ENCODE data around the gene TOP2A. TPM values are rescaled to one million over a fixed set of nuclear protein-coding genes. Genes with fewer than 3 reads are reported as not detected.

The TOP2A gene
- polyA plus RNA-seq, 1 of the 3 experiments (the other 2 are of a cell fraction): 20.6 TPM

DNA sequence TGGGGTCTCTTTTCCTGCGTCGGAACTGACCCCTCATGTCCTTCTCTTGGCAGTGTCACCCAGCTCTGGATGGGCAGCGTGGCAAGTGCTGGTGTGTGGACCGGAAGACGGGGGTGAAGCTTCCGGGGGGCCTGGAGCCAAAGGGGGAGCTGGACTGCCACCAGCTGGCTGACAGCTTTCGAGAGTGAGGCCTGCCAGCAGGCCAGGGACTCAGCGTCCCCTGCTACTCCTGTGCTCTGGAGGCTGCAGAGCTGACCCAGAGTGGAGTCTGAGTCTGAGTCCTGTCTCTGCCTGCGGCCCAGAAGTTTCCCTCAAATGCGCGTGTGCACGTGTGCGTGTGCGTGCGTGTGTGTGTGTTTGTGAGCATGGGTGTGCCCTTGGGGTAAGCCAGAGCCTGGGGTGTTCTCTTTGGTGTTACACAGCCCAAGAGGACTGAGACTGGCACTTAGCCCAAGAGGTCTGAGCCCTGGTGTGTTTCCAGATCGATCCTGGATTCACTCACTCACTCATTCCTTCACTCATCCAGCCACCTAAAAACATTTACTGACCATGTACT lies 38.8 kb upstream of the TOP2A start:
- no peak for TF ChIP-seq SMC3 (IDR thresholded peaks at IDR 0.05; ENCODE audit: low read depth, low read length)
- TF ChIP-seq, protein P1, sequence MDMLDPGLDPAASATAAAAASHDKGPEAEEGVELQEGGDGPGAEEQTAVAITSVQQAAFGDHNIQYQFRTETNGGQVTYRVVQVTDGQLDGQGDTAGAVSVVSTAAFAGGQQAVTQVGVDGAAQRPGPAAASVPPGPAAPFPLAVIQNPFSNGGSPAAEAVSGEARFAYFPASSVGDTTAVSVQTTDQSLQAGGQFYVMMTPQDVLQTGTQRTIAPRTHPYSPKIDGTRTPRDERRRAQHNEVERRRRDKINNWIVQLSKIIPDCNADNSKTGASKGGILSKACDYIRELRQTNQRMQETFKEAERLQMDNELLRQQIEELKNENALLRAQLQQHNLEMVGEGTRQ (IDR thresholded peaks at IDR 0.05; ENCODE audit: borderline replicate concordance, low read depth, low read length): no peak
- no peak for TF ChIP-seq FOXJ3 (CRISPR knock-in tag; IDR thresholded peaks at IDR 0.05)
- TF ChIP-seq MXI1 (IDR thresholded peaks at IDR 0.05; ENCODE audit: low read depth, low read length): no peak
- TF ChIP-seq, protein P2, sequence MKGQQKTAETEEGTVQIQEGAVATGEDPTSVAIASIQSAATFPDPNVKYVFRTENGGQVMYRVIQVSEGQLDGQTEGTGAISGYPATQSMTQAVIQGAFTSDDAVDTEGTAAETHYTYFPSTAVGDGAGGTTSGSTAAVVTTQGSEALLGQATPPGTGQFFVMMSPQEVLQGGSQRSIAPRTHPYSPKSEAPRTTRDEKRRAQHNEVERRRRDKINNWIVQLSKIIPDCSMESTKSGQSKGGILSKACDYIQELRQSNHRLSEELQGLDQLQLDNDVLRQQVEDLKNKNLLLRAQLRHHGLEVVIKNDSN (IDR thresholded peaks at IDR 0.05; ENCODE audit: borderline replicate concordance, low read depth): no peak
- TF ChIP-seq, protein P3, sequence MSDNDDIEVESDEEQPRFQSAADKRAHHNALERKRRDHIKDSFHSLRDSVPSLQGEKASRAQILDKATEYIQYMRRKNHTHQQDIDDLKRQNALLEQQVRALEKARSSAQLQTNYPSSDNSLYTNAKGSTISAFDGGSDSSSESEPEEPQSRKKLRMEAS (IDR thresholded peaks at IDR 0.05; ENCODE audit: low read depth): no peak
- no peak for TF ChIP-seq FOXM1 (IDR thresholded peaks at IDR 0.05; ENCODE audit: low read depth)
- no peak for TF ChIP-seq SIN3A (IDR thresholded peaks at IDR 0.05; ENCODE audit: borderline replicate concordance, low read depth, low read length)
- TF ChIP-seq EP300 (IDR thresholded peaks at IDR 0.05; ENCODE audit: borderline replicate concordance in 1 of 2, low read depth in 1 of 2, low read length in 1 of 2): no peak
- TF ChIP-seq ELF1 (IDR thresholded peaks at IDR 0.05): no peak
- no peak for TF ChIP-seq TEAD4 (IDR thresholded peaks at IDR 0.05; ENCODE audit: borderline replicate concordance, insufficient read depth)
- no peak for TF ChIP-seq RXRA (IDR thresholded peaks at IDR 0.05; ENCODE audit: borderline replicate concordance, low read depth)
- no peak for TF ChIP-seq GATA2 (CRISPR knock-in tag; IDR thresholded peaks at IDR 0.05)
- no peak for TF ChIP-seq CHD2 (IDR thresholded peaks at IDR 0.05; ENCODE audit: low read length, partially characterized antibody)
- TF ChIP-seq, protein P4, sequence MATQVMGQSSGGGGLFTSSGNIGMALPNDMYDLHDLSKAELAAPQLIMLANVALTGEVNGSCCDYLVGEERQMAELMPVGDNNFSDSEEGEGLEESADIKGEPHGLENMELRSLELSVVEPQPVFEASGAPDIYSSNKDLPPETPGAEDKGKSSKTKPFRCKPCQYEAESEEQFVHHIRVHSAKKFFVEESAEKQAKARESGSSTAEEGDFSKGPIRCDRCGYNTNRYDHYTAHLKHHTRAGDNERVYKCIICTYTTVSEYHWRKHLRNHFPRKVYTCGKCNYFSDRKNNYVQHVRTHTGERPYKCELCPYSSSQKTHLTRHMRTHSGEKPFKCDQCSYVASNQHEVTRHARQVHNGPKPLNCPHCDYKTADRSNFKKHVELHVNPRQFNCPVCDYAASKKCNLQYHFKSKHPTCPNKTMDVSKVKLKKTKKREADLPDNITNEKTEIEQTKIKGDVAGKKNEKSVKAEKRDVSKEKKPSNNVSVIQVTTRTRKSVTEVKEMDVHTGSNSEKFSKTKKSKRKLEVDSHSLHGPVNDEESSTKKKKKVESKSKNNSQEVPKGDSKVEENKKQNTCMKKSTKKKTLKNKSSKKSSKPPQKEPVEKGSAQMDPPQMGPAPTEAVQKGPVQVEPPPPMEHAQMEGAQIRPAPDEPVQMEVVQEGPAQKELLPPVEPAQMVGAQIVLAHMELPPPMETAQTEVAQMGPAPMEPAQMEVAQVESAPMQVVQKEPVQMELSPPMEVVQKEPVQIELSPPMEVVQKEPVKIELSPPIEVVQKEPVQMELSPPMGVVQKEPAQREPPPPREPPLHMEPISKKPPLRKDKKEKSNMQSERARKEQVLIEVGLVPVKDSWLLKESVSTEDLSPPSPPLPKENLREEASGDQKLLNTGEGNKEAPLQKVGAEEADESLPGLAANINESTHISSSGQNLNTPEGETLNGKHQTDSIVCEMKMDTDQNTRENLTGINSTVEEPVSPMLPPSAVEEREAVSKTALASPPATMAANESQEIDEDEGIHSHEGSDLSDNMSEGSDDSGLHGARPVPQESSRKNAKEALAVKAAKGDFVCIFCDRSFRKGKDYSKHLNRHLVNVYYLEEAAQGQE (IDR thresholded peaks at IDR 0.05; ENCODE audit: low read depth, low read length): no peak
- Histone ChIP-seq H3K36me3 (replicated peaks in 1 of 2; ENCODE audit: control insufficient read depth in 1 of 2, insufficient read depth in 2 of 2, low read length in 1 of 2) (peaks cover 11 to 30% of the 10 kb centered on the region in 2 experiments), H3K27ac (ENCODE audit: low read depth in 2 of 2, low read length in 1 of 2) (0 out of 4 replicates have a peak overlapping the region, but pooled peaks of 1 of the 2 experiments have one; percentile 92), H3K4me2 (no peak overlapping the region), H3K79me2 (ENCODE audit: insufficient read depth) (no peaks in the 10 kb centered on the region), H3F3A (replicated peaks; ENCODE audit: insufficient read depth) (peaks cover 17% of the 10 kb centered on the region), H4K20me1 (ENCODE audit: insufficient read depth) (no peaks in the 10 kb centered on the region), H2AFZ (ENCODE audit: low read depth) (no peak overlapping the region), H3K9me3 (no peaks in the 10 kb centered on the region), H3K9me2 (no peaks in the 10 kb centered on the region), H3K4me1 (ENCODE audit: control insufficient read depth in 1 of 2, insufficient read depth in 2 of 2, low read depth in 1 of 2, low read length in 1 of 2) (peaks cover 43 to 84% of the 10 kb centered on the region in 2 experiments), H3K9ac (no peak overlapping the region), H3K27me3 (ENCODE audit: insufficient read depth) (no peaks in the 10 kb centered on the region), H3K4me3 (ENCODE audit: low read depth in 2 of 2, low read length in 1 of 2) (no peak overlapping the region)
- ChIA-PET CTCF (interaction anchor here (1.0 to 16.9 kb wide), 6 partner anchors 12 to 103 kb away, joined by 3 to 265 read pairs (median 16); partner anchors contain the start of gene IGFBP4), POLR2A (interaction anchor here (0.6 kb wide), 1 partner anchor 19 kb away, joined by 3 read pairs; no protein-coding TSS in a partner anchor)
- 92% methylated on average over 10 of the region's 16 CpGs for WGBS (ENCODE audit: low lambda C conversion rate)
- DNase-seq: no peak
